ENCODE data around the gene MLXIP.

Gene MLXIP

GRCh38 chr12:122183588-122183940 is 105.0 kb downstream of the MLXIP start:
- POLR2A ChIA-PET, result no interaction called here
- H3K27ac ChIP-seq (ENCODE audit: extremely low read depth, low read depth, low read length), result no peak overlapping the region
- H3K9me3 ChIP-seq (ENCODE audit: control insufficient read depth, insufficient read depth, low read depth, low read length), result no peaks in the 10 kb centered on the region
- H3K36me3 ChIP-seq (ENCODE audit: control insufficient read depth in 2 of 2, insufficient read depth in 1 of 2, low read length in 2 of 2), result no peaks in the 10 kb centered on the region
- CTCF ChIA-PET, result interaction anchor here (0.9 kb wide), 1 partner anchor 8 kb away, joined by 3 read pairs; no protein-coding TSS in a partner anchor
- TF ChIP-seq ZNF670 (tag by site-specific recombination; IDR thresholded peaks at IDR 0.05; ENCODE audit: low read depth) (no peak), ZNF600 (tag by site-specific recombination; IDR thresholded peaks at IDR 0.05) (no peak), ZNF621 (tag by site-specific recombination; IDR thresholded peaks at IDR 0.05) (no peak), ZNF423 (tag by site-specific recombination; IDR thresholded peaks at IDR 0.05) (no peak)
- H3K4me3 ChIP-seq (ENCODE audit: low read depth, low read length), result no peak overlapping the region
- H3K4me1 ChIP-seq (ENCODE audit: control insufficient read depth, insufficient read depth, low read length), result no peaks in the 10 kb centered on the region

GRCh38 chr12:122184517-122184916 is 106.0 kb downstream of the MLXIP start:
- no peak for TF ChIP-seq PRDM2 (tag by site-specific recombination; IDR thresholded peaks at IDR 0.05; ENCODE audit: borderline replicate concordance)
- no peak for TF ChIP-seq ZBTB10 (tag by site-specific recombination; IDR thresholded peaks at IDR 0.05)
- no peak for TF ChIP-seq ZNF549 (tag by site-specific recombination; IDR thresholded peaks at IDR 0.05)
- TF ChIP-seq ZBTB11 (tag by site-specific recombination; conservative IDR thresholded peaks at IDR 0.05; ENCODE audit: low read depth), result no peak
- TF ChIP-seq ZNF2 (tag by site-specific recombination; IDR thresholded peaks at IDR 0.05), result no peak
- TF ChIP-seq ZNF488 (tag by site-specific recombination; IDR thresholded peaks at IDR 0.05), result no peak
- TF ChIP-seq ZNF837 (tag by site-specific recombination; IDR thresholded peaks at IDR 0.05), result no peak
- TF ChIP-seq ZNF274 (IDR thresholded peaks at IDR 0.05; ENCODE audit: low read length), result no peak
- no peak for TF ChIP-seq ZNF274 (tag by site-specific recombination; IDR thresholded peaks at IDR 0.05; ENCODE audit: borderline replicate concordance)
- TF ChIP-seq ZNF645 (tag by site-specific recombination; IDR thresholded peaks at IDR 0.05), result no peak
- TF ChIP-seq ZNF610 (tag by site-specific recombination; IDR thresholded peaks at IDR 0.05; ENCODE audit: borderline replicate concordance), result no peak
- no peaks in the 10 kb centered on the region for H3K36me3 ChIP-seq (ENCODE audit: control insufficient read depth in 2 of 2, insufficient read depth in 1 of 2, low read length in 2 of 2)
- CTCF ChIA-PET, result no interaction called here
- H3K4me3 ChIP-seq (ENCODE audit: low read depth, low read length), result no peak overlapping the region
- no peaks in the 10 kb centered on the region for H3K9me3 ChIP-seq (ENCODE audit: control insufficient read depth, insufficient read depth, low read depth, low read length)
- POLR2A ChIA-PET, result no interaction called here
- no peak overlapping the region for H3K27ac ChIP-seq (ENCODE audit: extremely low read depth, low read depth, low read length)
- no peaks in the 10 kb centered on the region for H3K4me1 ChIP-seq (ENCODE audit: control insufficient read depth, insufficient read depth, low read length)

Measured in HEK293 (cell line).